Stimulated activated CD8-positive, alpha-beta memory T cell treated with anti-CD3 and anti-CD28 coated beads, Interleukin-4, amount 100 ng/mL, for 48 hours (primary cell): Measurements from ENCODE around the gene TTLL10.
A peak's percentile ranks its signal among the peaks of the same experiment; 100 is the strongest.

ENCODE experiments used
- DNase-seq: peaks from one replicate; pipeline ENCODE4 v3.0.0-alpha.2; 2020

Gene TTLL10

GRCh38 chr1:1173793-1174415 is at the start of gene TTLL10:
Gene TTLL10, plus strand, starts transcription at chr1:1173880. Its CDS starts 5,336 bp downstream, at chr1:1179216.
- DNase-seq, result peak; percentile 47

DNA sequence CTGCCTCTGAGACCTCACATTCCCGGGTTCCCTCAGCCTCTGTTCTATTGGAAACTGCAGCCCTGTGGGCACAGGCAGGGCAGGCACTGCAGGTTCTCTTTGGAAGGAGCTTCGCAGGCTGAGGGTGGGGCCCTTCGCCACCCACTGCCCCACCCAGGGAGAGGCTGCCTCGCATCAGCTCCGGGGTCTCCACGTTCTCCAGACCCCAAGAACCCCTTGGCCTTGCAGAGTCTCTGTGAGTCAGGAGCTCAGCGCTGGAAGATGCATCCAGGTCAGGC is 49.2 kb upstream of the TTLL10 start:
- DNase-seq, result no peak

GRCh38 chr1:1124786-1125642 is 48.7 kb upstream of the TTLL10 start:
- no peak for DNase-seq

DNA sequence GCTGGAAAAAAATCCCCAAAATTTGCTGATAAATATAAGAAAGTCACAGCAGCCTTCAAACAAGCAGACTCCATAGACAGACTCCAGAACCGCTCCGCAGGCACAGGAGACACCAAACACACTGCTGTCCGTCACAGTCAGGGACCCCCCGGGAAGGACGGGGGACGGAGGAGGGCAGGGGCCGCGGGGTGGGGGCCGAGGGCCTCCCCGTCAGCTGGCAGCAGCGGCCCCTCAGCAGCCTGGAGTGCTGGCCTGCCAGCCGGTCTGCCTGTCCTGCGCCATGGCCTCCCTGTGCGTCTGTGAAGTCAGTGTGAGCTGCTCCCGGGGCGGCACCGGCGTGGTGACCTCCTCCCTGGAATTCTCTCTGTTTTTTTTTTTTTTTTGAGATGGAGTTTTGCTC is 47.7 kb upstream of the TTLL10 start:
- DNase-seq, result no peak

- DNase-seq, result no peak
These were observed 45.9 kb upstream of the TTLL10 start for GRCh38 chr1:1127551-1128451.

DNA sequence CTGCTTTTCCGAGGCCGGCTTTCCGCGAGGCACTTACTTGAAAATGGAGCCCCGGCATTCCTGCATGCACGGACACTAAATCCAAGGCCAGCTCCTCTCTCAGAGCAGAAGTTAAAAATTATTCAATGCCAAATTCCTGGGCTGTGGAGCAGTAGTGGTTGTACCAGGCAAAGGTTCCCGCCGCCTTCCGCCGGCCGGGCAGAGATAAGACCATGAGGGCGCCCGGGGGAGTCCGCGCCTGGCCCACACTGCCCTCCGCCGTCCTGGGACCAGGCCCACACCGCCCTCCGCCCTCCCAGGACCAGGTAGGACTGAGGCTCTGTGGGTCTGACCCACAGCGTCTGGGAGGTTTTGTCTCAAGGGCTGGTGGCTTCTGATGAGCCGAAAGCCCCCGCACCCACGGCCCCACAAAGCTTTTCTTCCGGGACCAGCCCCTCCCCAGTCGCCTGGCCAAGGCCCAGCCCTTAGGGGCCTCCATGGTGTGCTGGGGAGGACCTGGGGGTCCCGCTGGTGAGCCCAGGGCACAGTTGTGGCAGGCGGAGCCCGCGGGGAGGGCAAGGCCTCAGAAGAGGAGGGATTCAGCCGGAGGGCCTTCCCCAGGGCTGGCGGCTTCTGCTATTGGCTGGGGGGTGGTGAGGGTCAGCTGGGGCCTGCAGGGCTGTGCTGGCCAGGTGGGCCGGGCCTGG is 45.1 kb upstream of the TTLL10 start:
- no peak for DNase-seq

DNA sequence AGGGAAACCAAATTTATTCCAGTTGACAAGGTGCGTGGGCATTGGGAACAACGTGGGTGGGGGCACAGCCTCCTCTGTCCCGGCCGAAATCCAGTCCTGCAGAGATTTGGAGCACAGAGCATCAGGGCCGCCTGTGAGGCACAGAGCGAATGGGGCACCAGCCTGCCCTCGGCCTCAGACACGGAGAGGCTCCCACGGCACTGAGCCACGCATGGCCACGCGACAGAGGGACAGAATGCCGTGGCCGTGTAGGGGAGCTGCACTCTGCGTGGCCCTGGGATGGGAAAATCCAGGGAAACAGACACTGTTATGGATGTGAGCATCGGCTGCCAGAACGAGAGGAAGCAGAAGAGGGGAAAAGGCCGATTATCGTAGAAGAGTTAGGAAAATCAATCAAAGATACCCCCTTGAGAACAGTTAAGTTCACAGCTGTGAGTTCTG is 44.3 kb upstream of the TTLL10 start:
- no peak for DNase-seq

GRCh38 chr1:1130206-1131120 is 43.2 kb upstream of the TTLL10 start:
- no peak for DNase-seq

- DNase-seq, result no peak
These were observed 41.4 kb upstream of the TTLL10 start for GRCh38 chr1:1132042-1132950.

GRCh38 chr1:1132956-1133750 is 40.5 kb upstream of the TTLL10 start:
- DNase-seq, result no peak

DNA sequence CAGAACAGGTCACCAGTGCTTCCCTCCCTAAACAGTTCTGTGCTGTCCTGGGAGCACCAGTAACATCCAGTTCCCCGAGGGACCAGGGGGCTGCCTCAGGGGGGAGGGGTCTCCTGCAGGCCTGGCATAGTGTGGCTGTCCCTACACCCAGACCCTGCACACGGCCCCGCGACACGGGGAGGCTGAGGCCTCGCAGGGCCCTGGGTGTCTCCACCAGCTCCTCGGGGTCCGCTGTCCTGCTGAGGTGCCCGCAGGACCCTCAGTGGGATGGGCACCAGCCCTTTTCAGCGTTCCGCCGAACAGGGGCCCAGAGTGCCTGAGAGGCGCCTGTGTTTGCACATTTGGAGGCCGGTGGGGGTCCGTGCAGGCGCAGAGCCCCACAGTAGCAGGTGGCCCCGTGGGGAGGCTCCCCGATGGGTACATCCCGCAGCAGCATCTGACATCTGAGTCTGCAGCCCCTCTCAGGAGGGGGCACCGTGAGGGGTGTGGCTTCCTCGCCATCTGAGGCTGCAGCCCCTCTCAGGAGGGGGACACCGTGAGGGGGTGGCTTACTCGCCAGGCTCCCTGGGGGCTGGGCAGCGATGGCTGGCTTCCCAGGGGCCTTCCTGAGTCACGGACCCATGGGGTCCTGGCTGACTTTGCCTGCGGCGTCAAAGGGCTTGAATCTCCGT is 39.2 kb upstream of the TTLL10 start:
- no peak for DNase-seq

GRCh38 chr1:1135339-1136136 is 38.1 kb upstream of the TTLL10 start:
- no peak for DNase-seq

GRCh38 chr1:1136547-1137230 is 37.0 kb upstream of the TTLL10 start:
- no peak for DNase-seq

DNA sequence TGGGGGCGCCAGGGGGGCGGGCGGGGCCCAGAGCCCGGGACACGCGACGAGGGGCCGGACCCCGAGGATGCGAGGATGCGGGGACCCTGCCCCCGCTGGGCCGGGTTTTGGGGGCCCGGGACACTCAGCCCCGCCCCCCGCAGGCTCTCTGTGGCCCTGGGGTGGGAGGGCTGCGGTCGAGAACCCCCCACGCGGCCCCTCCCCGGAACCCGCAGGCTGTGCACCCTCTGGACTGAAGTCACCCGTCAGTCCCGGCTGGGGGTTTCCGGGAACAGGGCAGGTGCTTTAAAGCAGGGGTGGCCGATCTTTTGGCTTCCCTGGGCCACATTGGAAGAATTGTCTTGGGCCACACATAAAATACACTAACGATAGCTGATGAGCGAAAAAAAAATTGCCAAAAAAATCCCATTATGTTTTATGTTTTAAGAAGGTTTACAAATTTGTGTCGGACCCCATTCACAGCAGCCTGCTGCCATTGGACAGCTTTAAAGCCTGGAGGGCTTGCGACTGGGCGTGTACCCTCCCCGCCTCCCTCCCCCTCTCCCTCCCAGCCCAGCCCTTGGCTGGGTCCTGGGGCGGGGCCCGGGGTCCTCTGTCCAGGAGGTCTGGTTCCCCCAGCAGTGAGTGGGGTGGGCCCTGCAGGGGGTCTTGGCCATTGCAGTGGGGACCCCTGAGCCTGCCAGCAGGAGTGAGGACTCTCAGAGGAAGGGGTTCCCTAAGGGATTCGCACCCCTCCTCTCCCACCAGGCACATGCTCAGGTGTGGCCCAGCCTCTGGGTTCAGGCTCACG is 36.2 kb upstream of the TTLL10 start:
- peak; percentile 83 for DNase-seq

DNA sequence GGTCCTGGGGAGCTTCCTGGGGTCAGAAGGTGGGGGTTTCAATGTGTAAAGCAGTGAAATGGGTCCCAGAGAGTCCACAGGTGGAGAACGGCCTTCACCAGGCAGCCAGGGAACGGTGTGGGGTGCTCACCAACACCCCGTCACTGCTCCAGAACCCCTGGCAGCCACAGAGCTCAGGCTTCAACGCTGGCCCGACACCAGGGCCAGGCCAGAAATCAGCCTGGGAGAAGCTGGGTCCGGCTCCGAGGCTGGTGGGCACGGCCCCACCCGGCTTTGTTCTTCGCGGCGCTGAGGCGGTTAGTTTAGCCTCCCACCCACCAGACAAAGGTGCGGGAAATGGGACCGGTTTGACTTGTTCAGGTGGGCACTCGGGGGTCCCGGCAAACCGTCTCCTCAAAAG is 33.0 kb upstream of the TTLL10 start:
- no peak for DNase-seq

DNA sequence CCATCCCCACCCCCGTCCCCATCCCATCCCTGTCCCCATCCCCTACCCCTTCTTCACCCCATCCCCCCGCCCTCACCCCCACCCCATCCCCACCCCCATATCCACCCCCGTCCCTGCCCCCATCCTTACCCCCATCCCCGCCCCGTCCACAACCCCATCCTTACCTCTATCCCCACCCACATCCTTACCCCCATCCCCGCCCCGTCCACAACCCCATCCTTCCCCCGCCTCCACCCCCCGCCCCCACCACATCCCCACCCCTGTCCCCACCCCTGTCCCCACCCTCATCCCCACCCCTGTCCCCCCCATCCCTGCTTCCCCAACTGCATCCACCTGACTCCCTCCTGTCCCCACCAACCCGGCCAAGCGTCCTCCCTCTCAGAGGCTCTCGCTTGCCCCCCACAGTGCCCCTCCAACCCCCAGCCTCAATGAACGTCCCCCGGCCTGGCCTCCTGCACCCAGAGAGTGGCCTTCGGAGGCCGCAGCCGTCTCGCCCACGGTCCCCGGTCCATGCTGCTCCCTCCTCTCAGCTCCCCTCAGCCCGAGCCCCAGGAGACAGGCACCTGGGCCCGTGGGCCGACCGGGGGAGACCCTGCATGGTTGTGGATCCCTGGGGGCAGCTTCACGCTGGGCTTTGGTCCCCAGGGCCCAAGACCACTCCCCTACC is 32.3 kb upstream of the TTLL10 start:
- DNase-seq, result no peak

DNA sequence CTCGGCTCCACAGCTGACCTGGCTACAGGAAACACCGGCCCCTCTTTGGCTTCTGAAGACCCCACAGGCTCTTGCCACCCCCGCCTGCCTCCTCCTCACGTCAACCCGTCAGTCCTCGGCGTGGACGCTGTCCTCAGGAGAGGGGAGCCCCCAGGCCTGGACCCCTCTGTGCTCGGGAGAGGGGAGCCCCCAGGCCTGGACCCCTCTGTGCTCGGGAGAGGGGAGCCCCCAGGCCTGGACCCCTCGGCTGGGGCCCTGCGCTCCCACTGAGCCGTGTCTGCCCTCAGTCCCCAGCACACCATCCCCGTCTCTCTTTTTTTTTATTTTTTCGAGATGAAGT is 31.8 kb upstream of the TTLL10 start:
- DNase-seq, result no peak
